ENCODE results near the gene OSM.
A peak's percentile ranks its signal among the peaks of the same experiment; 100 is the strongest.

Gene OSM

DNA sequence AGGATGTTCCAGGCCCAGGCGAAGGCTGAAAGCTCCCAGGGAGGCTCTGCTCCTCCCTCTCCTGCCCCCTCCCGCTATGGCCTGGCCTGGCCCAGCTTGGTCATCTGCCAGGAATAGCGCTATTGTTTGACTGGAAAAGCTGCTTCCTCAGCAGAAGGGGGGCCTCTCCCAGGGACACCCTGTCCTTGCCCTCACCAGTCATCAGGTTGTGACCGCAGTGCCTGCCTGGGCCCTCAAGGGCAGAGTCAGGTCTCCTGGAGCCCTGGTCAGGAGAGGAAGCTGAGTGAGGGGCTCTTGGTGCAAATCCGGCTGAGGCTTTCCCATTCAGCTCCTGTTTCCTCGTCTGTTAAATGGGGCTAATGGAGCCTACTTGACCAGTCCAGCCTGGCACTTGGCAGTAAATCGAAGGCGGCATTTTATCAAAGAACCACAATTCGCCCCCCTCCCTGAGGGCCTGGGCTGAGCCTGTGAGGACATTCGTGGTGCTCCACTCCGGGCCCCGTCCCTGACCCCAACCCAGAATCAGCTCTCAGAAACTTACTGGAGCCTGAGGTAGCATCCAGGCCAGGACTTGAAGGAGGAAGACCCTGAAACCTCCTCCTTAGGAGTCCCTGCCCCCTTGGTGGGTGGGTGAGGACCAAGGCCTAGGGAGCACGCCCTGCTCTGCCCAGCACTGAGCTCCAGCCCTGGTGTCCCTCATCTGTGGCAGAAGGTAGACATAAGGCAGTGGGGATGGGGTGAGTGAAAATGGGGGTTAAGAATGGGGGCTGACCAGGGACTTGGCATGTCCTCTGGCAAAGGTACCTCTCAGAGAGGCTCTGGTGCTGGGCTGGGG lies 24.6 kb upstream of the OSM start:
- H3K27ac ChIP-seq, result peak overlapping the region; percentile 78

GRCh38 chr22:30290342-30291057 lies 23.8 kb upstream of the OSM start:
- H3K27ac ChIP-seq, result peak overlapping the region; percentile 78
- TF ChIP-seq, protein P1, sequence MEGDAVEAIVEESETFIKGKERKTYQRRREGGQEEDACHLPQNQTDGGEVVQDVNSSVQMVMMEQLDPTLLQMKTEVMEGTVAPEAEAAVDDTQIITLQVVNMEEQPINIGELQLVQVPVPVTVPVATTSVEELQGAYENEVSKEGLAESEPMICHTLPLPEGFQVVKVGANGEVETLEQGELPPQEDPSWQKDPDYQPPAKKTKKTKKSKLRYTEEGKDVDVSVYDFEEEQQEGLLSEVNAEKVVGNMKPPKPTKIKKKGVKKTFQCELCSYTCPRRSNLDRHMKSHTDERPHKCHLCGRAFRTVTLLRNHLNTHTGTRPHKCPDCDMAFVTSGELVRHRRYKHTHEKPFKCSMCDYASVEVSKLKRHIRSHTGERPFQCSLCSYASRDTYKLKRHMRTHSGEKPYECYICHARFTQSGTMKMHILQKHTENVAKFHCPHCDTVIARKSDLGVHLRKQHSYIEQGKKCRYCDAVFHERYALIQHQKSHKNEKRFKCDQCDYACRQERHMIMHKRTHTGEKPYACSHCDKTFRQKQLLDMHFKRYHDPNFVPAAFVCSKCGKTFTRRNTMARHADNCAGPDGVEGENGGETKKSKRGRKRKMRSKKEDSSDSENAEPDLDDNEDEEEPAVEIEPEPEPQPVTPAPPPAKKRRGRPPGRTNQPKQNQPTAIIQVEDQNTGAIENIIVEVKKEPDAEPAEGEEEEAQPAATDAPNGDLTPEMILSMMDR (conservative IDR thresholded peaks at IDR 0.05), result no peak

More for the DNA sequence above, 24.6 kb upstream of the OSM start:
- TF ChIP-seq, protein P1 (conservative IDR thresholded peaks at IDR 0.05), result no peak

DNA sequence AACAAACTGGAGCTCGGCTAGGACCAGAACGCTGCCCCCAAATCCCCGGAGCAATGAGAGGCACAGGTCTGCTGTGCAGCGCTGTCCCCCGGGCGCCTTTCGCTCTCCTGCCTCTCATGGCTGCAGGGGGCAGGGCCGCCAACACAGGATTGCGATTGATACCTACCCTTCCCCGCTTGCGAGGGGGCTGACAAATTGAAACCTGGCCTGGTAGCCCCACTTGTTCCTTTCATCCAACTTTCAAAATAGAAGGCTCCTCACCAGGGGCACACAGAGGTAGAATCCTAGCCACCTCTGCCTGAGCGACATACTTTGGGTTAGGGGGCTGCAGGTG lies 23.3 kb upstream of the OSM start:
- H3K27ac ChIP-seq, result peak overlapping the region; percentile 78

GRCh38 chr22:30289141-30289979 lies 22.7 kb upstream of the OSM start, which contains the start of gene CASTOR1:
Gene CASTOR1 (minus strand): TSS chr22:30289505. CDS start chr22:30289497, 8 bp downstream.
- TF ChIP-seq, protein P1 (conservative IDR thresholded peaks at IDR 0.05), result no peak
- peak within 1 kb of the TSS; percentile 78 for H3K27ac ChIP-seq

More for the DNA sequence above, 23.3 kb upstream of the OSM start:
- TF ChIP-seq, protein P1 (conservative IDR thresholded peaks at IDR 0.05), result no peak

DNA sequence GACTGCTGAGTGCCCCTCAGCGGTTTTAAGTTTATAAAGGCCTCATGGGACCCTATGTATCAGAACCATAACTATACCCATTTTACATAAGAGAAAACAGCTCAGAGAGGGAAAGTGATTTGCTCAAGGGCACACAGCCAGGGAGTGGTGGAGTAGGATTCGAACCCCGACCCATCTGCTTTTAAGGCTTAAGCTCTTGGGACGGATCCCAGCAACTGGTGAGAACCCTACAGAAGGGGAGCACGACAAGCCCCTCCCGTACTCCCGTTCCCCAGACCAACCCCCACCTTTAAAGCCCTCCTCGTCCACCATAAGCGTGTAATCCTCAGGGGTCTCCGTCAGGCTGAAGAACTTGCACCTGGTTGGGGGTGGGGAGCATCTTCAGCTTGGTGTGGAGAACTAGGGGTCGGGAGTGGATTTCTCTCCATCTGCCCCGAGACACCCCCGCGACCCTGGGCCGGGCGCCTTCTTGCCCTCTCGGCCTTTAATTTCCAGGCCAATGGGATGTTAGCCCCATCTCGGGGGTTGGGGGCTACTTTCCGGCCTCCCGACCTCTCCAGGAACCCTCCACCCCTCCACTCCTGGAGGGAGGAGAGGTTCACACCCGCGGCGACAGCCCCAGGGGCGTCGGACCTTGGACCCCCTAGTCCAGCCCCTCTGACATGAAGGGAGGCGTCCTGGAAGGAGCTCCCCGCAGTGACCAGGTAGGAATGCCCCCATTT lies 21.9 kb upstream of the OSM start:
- TF ChIP-seq, protein P1 (conservative IDR thresholded peaks at IDR 0.05), result no peak

GRCh38 chr22:30287648-30288418 lies 21.2 kb upstream of the OSM start:
- TF ChIP-seq, protein P1 (conservative IDR thresholded peaks at IDR 0.05), result peak; percentile 81
- peak overlapping the region; percentile 78 for H3K27ac ChIP-seq

More for the DNA sequence above, 21.9 kb upstream of the OSM start:
- peak overlapping the region; percentile 78 for H3K27ac ChIP-seq

All from VCaP (cell line).